ENCODE measurements around the gene LCA5.
A peak's percentile ranks its signal among the peaks of the same experiment; 100 is the strongest.
"Not testable (repeated sequence)": the region's sequence is repeated elsewhere in the genome, so short reads cannot be mapped to it uniquely, and the experiment has no call there.

The LCA5 gene
- long read RNA-seq, donor 1: 0 reads
- long read RNA-seq, donor 2, full-length matches to known transcripts: 1 of 1 reads
- long read RNA-seq, donor 2, partial matches to known transcripts: 0 of 1 reads
- long read RNA-seq, donor 2, other reads (novel, unspliced or antisense): 0 of 1 reads
- long read RNA-seq, donor 3, full-length matches to known transcripts: 2 of 2 reads
- long read RNA-seq, donor 3, partial matches to known transcripts: 0 of 2 reads
- long read RNA-seq, donor 3, other reads (novel, unspliced or antisense): 0 of 2 reads
- long read RNA-seq, donor 4: 0 reads
- long read RNA-seq, donor 5: 0 reads
- long read RNA-seq, donor 6, partial matches to known transcripts: 0 of 11 reads
- long read RNA-seq, donor 6, other reads (novel, unspliced or antisense): 11 of 11 reads
- long read RNA-seq, donor 7, full-length matches to known transcripts: 3 of 38 reads
- long read RNA-seq, donor 7, partial matches to known transcripts: 20 of 38 reads
- long read RNA-seq, donor 7, other reads (novel, unspliced or antisense): 15 of 38 reads
- long read RNA-seq, donor 8, full-length matches to known transcripts: 2 of 10 reads
- long read RNA-seq, donor 8, partial matches to known transcripts: 0 of 10 reads
- long read RNA-seq, donor 8, other reads (novel, unspliced or antisense): 8 of 10 reads

DNA sequence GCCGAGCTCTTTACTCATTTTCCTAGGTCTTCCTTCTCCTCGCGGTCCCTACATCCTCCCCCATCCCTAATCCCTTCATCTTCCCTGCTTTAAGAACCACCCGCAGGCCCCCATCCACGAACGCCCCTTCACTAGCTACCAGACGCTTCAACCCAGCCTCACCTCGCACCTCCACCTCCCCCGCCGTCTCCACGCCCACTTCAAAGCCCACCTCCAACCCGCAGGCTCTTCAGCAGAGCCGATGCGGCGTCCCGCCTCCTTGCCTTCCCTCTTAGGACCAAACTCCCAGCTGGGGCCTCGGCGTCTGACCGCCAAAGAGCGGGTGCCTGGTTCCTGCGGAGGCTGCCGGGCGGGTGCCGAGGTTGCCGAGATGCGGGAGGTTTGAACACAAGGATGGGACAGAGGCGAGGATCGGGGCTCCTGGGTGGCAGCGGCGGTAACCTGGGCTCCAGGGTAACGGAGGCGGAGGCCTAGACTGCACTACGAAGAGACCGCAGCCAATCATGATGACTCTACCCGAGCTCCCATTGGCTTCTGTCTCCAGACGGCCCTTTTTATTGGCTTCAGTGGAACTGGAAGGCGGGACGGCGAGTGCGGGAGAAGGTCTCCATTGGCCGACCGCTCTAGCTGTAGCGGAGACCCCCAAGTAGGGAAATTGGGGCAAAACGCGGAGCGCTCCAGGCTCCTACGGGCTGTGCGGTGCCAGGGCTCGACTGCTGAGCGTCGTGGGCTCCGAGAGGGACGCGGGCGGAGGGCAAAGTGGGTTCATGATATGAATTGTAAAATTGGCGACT is at the start of gene LCA5:
LCA5 (minus strand) TSS at position 477 of the 794 bp plus-strand sequence. CDS start 18,536 bp downstream, outside the sequence.
- peak; percentile 99 for DNase-seq

DNA sequence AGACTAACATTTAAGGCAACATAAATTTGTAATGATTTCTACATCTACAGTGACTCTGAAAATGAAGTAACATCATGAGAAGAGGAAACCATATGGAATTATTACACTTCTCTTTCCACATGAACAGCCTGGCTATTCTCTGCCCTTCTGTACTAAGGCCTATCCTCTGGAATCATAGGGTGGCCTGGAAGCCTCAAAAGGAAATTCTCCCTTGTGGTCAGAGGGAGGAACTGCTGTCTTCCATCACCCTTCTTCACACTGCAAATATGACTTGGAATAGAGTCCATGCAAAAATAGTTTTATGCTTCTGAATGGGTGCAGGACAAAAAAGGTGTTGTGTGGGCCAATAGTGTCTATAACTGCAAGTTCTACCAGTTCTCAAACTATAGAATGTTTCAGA is 49.3 kb upstream of the LCA5 start:
- no peak for DNase-seq

DNA sequence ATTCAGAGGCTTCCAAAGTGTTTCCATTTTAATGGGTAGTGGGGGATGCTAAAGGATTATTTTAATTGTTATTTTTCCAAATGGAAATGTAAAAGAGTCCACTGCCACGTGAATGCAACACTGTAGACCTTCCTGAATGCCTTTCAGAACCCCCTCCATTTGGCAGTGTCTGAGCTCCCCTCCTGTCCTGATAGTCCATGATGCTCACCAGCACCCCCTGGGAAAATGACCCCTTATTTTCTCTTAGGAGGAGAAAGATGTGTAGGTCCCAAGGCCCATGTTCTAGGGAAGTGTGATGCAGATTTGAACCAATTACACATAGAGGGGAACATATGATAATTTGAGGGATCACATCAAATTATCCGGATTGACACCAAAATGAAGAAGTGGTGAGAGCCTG is 47.1 kb upstream of the LCA5 start:
- no peak for DNase-seq

DNA sequence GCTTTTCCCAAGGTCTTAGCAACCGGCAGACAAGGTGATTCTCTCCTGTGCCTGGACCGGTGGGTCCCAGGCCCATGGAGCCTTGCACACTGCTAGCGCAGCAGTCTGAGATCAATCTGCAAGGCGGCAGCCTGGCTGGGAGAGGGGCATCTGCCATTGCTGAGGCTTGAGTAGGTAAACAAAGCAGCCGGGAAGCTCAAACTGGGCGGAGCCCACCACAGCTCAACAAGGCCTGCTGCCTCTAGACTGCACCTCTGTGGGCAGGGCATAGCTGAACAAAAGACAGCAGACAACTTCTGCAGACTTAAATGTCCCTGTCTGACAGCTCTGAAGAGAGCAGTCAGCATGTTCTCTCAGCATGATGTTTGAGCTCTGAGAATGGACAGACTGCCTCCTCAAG is 40.7 kb upstream of the LCA5 start:
- not testable (repeated sequence) for DNase-seq

DNA sequence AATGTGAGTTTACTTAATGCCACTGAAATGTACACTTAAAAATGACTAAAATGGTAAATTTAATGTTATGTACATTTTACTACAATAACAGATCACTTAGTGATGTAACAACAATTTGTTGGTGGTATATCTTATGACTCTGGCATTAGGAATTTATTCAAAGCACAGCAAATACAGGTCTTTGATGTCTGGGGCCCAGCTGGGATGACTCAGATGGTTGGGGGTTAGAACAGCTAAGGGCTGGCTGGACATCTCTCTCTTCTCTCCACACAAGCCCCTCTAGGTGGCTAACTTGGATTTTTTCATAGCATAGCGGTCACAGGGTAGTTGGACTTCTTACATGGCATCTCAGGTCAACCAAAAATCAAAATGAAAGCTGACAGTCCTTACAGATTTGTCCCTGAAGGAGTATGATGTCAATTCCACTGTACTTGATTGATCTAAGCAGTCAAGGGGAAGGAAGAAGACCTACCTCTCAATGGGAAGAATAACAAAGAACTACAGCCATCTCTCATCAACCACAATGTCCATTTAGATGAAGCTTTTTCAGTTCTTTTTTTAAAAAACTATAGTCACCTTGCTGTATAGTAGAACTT is 37.5 kb upstream of the LCA5 start:
- DNase-seq: no peak

DNA sequence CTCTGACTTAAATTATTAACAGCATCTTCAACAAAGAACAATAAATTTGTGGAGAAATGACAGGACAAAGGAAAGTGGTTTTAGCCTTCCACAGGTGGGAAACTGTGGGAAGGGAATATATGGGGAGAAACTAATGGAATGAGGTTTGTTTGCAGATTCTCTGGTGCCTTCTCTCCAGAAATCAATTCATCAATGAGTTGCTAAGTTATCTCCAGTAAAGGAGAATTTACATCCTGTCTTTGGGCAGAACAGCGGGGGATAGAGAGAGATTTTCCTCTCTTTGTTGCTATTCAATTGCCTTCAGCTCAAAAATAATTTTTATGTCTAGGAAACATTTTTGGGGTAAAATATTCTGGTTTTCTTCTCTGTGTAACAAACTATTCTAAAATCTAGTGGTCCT is 36.9 kb upstream of the LCA5 start:
- no peak for DNase-seq

DNA sequence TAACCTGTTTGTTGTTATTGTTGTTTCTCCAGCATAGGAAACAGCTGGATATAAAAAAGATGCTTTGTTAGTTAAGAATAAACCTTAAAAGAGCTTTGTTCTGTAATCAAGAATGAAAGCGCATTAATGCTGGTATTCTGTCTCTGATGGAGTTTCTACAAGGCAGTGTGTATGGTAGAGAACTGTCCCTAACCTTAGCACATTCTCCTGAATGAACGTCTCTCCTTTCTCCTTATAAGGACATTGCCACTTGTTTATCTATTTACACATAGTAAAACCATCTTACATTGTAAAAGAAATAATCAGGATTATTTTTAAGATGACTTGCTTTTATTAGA is 33.8 kb upstream of the LCA5 start:
- no peak for DNase-seq

DNA sequence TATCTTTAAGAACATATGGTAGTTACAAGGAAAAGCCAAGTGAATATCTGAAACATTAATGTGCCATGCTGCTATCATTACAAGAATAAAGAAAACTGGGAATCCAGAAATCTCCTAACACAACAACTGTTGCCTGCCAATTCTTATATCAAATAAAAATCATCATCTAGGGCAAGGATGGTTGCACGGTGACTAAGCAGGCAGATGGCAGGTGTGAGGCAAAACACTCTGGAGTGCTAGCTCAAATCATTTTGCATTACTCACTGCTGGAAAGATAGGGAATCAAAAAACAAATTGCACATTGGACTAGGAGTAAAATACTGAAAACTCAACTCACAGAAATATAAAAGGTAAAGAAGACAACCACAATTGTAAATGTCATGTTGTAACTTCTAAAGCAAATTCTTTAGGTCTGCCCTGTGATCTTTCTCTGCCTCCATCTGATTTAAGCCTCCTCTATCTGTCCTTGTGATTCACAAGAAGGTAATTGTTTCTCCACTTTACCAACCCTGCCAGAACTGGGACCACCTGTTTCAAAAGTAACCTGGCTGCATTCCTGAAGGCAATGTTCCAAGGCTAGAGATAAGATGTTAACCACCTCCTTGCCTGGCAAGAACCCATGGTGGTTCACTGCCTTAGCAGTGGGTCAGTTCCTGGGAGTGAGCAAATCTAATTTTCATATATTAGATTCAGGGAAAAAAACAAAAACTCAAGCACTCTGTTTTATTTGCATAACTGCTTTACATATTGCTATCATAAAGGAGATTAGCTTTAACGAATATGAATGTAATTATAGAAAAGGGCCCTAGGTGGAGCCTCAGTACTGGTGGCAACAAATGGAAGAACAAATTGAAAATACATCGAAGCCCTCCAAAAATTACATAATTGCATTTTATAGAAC is 33.1 kb upstream of the LCA5 start:
- DNase-seq: peak; percentile 41

DNA sequence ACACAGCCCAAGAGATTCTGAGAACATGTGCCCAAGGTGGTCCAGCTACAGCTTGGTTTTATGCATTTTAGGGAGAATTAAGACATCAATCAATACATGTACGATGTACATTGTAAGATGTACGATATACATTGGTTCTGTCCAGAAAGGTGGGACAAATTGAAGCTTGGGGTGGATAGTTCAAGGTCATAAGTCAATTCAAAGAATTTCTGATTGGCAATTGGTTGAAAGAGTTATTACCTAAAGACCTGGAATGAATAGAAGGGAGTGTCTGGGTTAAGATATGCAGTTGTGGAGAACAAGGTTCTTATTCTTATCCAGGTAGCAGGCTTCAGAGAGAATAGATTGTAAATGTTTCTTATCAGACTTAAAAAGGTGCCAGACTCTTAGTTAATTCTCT is 31.8 kb upstream of the LCA5 start:
- DNase-seq: no peak

DNA sequence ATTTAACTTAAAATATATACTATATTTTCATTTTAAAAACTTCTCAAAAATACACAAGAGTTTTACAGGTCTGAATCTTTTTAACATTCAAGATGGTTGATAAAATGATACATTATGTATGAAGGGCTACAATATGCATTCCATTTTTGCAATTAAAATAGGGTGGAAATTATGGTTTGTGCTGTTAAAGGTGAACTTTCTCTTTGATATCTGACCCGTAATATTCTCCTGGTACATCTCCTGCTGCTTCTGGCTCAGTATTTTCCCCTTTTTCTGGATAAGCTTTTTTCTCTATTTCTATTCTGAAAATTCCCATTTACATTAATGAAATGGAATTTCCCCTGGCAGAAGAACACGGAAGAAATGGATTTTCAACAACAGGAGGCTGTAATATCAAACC is 27.4 kb upstream of the LCA5 start:
- DNase-seq: no peak

DNA sequence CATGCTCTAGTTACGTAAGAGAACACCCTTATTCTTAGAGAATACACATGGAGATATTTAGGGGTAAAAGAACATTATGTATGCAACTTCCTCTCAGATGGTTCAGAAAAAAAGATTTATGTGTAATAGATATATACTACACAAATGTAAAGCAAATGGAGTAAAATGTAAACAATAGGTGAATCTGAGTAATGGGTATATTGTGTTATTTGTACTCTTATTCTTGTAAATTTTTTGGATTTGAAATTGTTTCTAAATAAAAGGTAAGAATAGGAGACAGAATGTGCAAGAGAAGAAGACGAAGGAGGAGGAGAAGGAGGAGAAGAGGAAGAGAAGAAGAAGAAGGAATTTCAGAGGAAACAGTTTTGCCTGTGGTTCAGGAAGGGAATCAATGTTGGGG is 22.5 kb upstream of the LCA5 start:
- no peak for DNase-seq

DNA sequence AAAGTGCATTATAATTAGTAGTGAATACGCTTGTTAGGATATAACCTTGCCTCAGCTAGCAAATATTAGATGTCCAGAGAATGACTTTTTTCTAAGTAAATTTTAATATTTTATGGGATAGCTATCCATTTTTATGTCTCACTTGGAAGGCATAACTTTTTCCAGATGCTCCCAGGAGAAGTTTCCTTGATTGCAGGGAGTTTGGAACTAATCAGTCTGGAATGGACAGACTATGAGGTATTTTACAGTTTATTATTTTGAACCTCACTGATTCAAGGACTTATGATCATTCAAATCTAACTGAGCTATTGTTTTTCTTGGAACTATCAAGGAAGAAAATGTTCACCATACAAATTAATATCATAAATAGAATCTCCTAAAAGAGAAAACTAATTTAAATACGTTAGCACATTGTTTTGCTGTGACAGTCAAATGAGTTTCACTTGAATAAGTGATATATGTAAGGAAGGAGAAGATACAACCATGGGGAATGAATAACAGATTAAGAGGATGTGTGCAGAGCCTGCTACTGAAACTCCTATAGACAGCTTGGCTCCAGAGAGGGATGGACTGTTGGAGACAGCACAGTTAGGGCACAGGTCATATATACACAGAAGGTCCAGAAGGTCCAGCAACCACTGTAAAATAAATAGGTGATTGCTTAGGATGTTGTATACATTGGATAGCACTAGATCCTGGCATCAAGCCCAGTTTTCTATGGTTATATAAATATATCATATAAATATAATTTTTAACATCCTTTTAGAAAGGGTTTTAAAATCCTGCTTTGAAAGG is 20.6 kb upstream of the LCA5 start:
- DNase-seq: no peak

DNA sequence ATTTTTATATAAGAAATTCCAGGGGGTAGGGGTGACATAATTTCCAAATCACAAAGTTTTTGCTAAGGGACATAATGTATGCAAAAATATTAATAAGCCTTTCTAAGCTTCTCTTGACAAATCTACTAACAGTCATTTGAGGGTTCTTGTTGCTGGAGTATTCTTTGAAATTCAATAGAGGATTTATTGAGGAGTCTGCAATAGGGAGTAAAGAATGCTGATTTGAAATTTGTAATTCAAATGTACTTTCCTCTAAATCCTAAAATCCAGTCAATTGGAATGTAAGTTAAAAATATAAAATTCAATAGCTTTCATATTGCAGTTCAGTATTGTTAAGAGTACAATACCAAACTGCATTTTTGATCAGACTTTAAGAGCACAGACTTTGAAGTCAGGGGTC is 17.1 kb upstream of the LCA5 start:
- no peak for DNase-seq

DNA sequence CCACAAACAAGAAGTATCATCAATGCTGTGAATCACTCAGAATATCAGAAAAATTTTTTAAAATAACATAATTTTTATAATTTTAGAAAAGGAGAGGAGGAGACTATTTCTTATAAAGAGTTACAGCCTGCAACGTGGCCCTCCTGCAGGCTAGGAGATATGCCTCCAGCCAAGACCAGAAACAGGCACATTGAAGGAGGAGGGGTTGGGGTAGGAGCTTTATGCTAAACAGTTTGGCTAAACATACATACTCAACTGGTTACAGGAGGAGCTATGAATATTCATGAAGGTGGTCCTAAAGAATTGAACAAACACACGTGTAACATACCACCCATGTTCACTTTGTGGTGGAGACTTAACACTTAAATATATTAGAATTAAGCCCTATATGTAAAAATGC is 14.2 kb upstream of the LCA5 start:
- DNase-seq: no peak

DNA sequence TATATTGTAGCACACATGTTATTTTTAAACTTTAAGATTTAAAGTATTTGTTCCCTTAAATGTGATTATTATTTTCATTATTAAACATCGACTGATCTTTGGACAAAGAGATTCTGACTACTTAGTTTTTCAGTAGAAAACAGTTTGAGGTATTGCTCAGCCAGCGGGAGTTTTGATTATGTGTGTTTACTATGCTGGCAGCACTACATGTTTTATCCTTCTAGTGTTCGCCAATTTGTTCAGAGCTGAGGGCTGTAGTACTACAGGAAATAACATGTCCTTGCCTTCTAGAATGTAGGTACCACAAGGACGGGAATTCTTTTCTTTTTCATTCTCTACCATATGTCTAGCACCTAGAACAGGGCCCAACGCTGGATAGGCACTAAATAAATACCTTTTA is 11.1 kb upstream of the LCA5 start:
- no peak for DNase-seq

DNA sequence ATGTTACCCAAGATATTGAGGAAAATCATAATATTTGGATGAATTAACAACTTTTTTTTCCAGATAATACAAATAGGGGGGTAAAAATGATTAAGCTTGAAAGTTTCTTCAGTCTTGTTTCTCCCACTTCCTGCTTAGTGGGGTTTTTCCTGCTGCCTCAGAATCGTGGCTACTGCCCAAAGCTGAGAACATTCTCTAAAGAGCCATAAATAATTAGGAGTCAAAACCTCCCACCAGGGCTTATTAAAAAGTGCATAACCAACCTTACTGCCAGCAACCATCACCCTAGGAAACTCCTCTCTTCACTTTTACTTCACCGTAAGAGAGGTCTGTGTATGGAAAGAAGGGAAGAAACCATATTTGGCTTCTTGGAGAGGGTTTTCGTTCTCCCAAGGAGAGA is 9.0 kb upstream of the LCA5 start:
- DNase-seq: no peak

DNA sequence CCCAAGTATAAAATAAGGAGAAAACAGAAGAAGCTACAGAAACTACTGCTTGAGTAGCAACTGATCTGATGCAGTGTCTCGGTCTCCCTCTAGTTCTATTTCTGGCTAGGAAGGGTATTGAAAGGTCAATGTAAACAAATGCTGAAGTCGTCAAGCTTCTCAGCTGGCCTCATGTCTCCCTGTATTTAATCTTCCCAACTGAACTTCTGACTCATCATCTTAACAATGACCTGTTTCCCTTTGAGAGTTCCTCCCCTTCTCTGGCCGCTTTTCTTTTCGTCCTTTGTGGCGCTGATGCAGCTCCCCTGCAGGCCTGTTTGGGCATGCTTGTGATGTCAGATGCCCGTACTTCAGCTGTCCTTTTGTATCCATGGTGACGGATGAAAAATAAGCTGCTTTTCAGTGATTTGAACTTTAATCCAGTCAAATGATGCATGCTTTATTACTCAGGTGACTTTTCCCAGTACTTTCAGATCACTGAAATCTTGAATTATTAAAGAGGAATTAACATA is 7.8 kb upstream of the LCA5 start:
- peak; percentile 49 for DNase-seq

DNA sequence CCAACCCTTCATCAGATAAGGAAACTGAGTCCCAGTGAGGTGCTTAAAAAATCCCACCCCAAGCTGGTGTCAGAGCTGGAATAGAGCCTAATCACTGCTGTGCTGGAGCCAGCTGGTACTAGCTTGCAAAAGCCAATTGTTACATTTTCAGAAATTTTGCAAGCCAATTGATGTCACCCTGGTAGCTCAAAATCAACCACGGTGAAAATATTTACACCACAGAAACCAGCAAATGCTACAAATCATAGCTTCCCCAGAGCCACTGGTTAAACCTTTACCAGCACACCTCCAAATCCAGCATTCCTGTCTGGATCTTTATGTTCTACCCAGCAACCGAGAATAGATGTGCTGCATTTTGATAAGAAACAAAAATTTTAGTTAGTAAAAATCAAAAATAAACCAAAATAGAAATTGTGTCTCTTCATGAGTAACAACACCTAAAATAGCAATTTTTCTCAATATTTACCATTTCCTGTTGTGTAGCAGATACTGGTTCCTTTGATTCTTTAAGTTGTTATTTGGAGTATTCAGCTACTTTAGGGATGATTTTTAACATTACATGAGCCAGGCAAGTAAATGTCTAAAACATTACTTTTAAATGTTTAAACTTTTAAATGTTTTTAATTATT is 7.2 kb upstream of the LCA5 start:
- DNase-seq: no peak

DNA sequence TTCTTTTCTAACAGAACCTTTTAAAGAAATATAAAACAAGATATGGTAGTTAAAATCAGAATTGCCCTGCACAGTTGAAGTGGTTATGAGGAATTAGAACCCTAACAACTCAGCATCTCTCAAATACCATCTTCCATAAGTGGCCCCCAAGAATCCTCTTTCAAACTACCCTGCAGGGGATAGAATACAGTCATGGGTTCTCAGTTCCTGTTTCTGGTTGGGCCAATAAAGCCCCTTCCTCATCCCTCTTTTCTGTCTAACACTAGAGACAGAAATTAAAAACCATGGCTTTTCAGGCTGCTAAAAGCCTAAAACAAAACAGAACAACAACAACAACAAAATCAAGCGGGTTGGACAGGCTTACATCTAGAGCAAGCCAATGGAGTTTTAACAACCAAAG is 6.7 kb upstream of the LCA5 start:
- DNase-seq: no peak

DNA sequence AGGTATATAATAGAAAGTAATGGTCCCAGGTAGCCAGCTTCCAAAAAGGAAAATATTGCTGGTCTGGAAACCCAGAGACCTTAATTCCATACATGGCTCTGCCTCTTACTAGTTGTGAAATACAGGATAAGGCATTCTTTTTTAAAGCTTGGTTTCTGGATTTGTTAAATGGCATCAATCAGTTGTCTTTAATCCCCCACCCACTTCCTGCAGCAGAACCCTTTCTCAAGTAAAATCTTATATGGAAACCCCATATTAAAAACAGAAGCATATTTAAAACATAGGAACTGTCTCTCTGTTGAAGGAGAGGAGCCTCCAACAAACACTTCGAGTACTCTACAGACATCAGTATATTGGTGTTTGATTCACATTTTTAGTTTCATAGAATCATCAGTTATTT is 6.2 kb upstream of the LCA5 start:
- no peak for DNase-seq
